HEK293 (cell line): Measurements from ENCODE around the gene HOXA6.

ENCODE experiments used
- BCL11A ChIP-seq: fragments of 450-650 bp; formaldehyde crosslinking; IDR thresholded peaks from 2 replicates; pipeline ENCODE4 v1.5.1; 2016; ENCODE audit warnings: low read depth, missing biosample characterization, missing genetic modification characterization
- FEZF1 ChIP-seq: fragments of 450-650 bp; formaldehyde crosslinking; IDR thresholded peaks from 2 replicates; pipeline ENCODE4 v1.5.1; 2016; ENCODE audit warnings: missing biosample characterization, missing genetic modification characterization
- IKZF3 ChIP-seq: fragments of 450-650 bp; IDR thresholded peaks from 2 replicates; pipeline ENCODE4 v1.5.0; 2018; ENCODE audit warnings: missing biosample characterization, mild to moderate bottlenecking, missing genetic modification characterization, moderate library complexity
- KLF1 ChIP-seq: fragments of 450-650 bp; formaldehyde crosslinking; IDR thresholded peaks from 2 replicates; pipeline ENCODE4 v1.5.1; 2016; ENCODE audit warnings: missing biosample characterization, missing genetic modification characterization
- KLF16 ChIP-seq: fragments of 450-650 bp; formaldehyde crosslinking; IDR thresholded peaks from 2 replicates; pipeline ENCODE4 v1.5.1; 2017; ENCODE audit warnings: missing biosample characterization, missing genetic modification characterization
- KLF7 ChIP-seq: fragments of 450-650 bp; formaldehyde crosslinking; IDR thresholded peaks from 2 replicates; pipeline ENCODE4 v1.5.1; 2016; ENCODE audit warnings: missing biosample characterization, missing genetic modification characterization, borderline replicate concordance
- SALL2 ChIP-seq: fragments of 450-650 bp; formaldehyde crosslinking; IDR thresholded peaks from 2 replicates; pipeline ENCODE4 v1.5.0; 2017; ENCODE audit warnings: missing biosample characterization, mild to moderate bottlenecking, missing genetic modification characterization, borderline replicate concordance
- SCRT1 ChIP-seq: fragments of 450-650 bp; formaldehyde crosslinking; IDR thresholded peaks from 2 replicates; pipeline ENCODE4 v1.5.1; 2016; ENCODE audit warnings: missing biosample characterization, missing genetic modification characterization, borderline replicate concordance
- SCRT2 ChIP-seq: fragments of 450-650 bp; formaldehyde crosslinking; IDR thresholded peaks from 2 replicates; pipeline ENCODE4 v1.5.1; 2016; ENCODE audit warnings: missing biosample characterization, missing genetic modification characterization
- ZEB2 ChIP-seq: fragments of 450-650 bp; formaldehyde crosslinking; IDR thresholded peaks from 2 replicates; pipeline ENCODE4 v1.5.1; 2016; ENCODE audit warnings: missing biosample characterization, missing genetic modification characterization
- ZFHX2 ChIP-seq: fragments of 450-650 bp; formaldehyde crosslinking; conservative IDR thresholded peaks from 2 replicates; pipeline ENCODE4 v1.5.1; 2016; ENCODE audit warnings: missing biosample characterization, missing genetic modification characterization
- ZNF121 ChIP-seq: fragments of 450-650 bp; formaldehyde crosslinking; IDR thresholded peaks from 2 replicates; pipeline ENCODE4 v1.5.1; 2016; ENCODE audit warnings: missing biosample characterization, missing genetic modification characterization
- ZNF23 ChIP-seq: fragments of 450-650 bp; formaldehyde crosslinking; IDR thresholded peaks from 2 replicates; pipeline ENCODE4 v1.5.1; 2016; ENCODE audit warnings: missing biosample characterization, missing genetic modification characterization, borderline replicate concordance
- ZNF311 ChIP-seq: fragments of 450-650 bp; formaldehyde crosslinking; IDR thresholded peaks from 2 replicates; pipeline ENCODE4 v1.5.1; 2017; ENCODE audit warnings: missing biosample characterization, missing genetic modification characterization, borderline replicate concordance
- ZNF423 ChIP-seq: fragments of 450-650 bp; formaldehyde crosslinking; IDR thresholded peaks from 2 replicates; pipeline ENCODE4 v1.5.1; 2016; ENCODE audit warnings: missing biosample characterization, missing genetic modification characterization
- ZNF560 ChIP-seq: fragments of 450-650 bp; formaldehyde crosslinking; IDR thresholded peaks from 2 replicates; pipeline ENCODE4 v1.5.1; 2017; ENCODE audit warnings: missing biosample characterization, missing genetic modification characterization, borderline replicate concordance
- ZNF561 ChIP-seq: fragments of 450-650 bp; IDR thresholded peaks from 2 replicates; pipeline ENCODE4 v1.5.1; 2018; ENCODE audit warnings: missing biosample characterization, missing genetic modification characterization, borderline replicate concordance
- ZNF660 ChIP-seq: fragments of 450-650 bp; IDR thresholded peaks from 2 replicates; pipeline ENCODE4 v1.5.1; 2018; ENCODE audit warnings: missing biosample characterization, mild to moderate bottlenecking, missing genetic modification characterization
- ZNF76 ChIP-seq: fragments of 450-650 bp; formaldehyde crosslinking; IDR thresholded peaks from 2 replicates; pipeline ENCODE4; 2016; ENCODE audit warnings: low read depth, missing biosample characterization, missing genetic modification characterization, borderline replicate concordance
- ZNF777 ChIP-seq: fragments of 450-650 bp; formaldehyde crosslinking; IDR thresholded peaks from 2 replicates; pipeline ENCODE4 v1.5.1; 2017; ENCODE audit warnings: missing biosample characterization, missing genetic modification characterization, borderline replicate concordance
- ZSCAN30 ChIP-seq: fragments of 450-650 bp; IDR thresholded peaks from 2 replicates; pipeline ENCODE4 v1.5.1; 2018; ENCODE audit warnings: missing biosample characterization, mild to moderate bottlenecking, missing genetic modification characterization, moderate library complexity
- TF ChIP-seq, protein P1 (sequence below): fragments of 450-650 bp; formaldehyde crosslinking; IDR thresholded peaks from 2 replicates; pipeline ENCODE4 v1.5.1; 2017; ENCODE audit warnings: missing biosample characterization, missing genetic modification characterization
- TF ChIP-seq, protein P2 (sequence below): fragments of 450-650 bp; formaldehyde crosslinking; IDR thresholded peaks from 2 replicates; pipeline ENCODE4 v1.5.1; 2016; ENCODE audit warnings: missing biosample characterization, missing genetic modification characterization
- TF ChIP-seq, protein P3 (sequence below): fragments of 450-650 bp; formaldehyde crosslinking; conservative IDR thresholded peaks from 2 replicates; pipeline ENCODE4 v1.5.1; 2016; ENCODE audit warnings: low read depth, missing biosample characterization, missing genetic modification characterization
- TF ChIP-seq, protein P4 (sequence below): fragments of 450-650 bp; formaldehyde crosslinking; IDR thresholded peaks from 2 replicates; pipeline ENCODE4 v1.5.1; 2017; ENCODE audit warnings: missing biosample characterization, missing genetic modification characterization
- TF ChIP-seq, protein P5 (sequence below): fragments of 450-650 bp; formaldehyde crosslinking; IDR thresholded peaks from 2 replicates; pipeline ENCODE4 v1.5.0; 2017; ENCODE audit warnings: missing biosample characterization, missing genetic modification characterization, borderline replicate concordance
- TF ChIP-seq, protein P6 (sequence below): fragments of 450-650 bp; formaldehyde crosslinking; IDR thresholded peaks from 2 replicates; pipeline ENCODE4 v1.5.1; 2017; ENCODE audit warnings: missing biosample characterization, missing genetic modification characterization

The HOXA6 gene

DNA sequence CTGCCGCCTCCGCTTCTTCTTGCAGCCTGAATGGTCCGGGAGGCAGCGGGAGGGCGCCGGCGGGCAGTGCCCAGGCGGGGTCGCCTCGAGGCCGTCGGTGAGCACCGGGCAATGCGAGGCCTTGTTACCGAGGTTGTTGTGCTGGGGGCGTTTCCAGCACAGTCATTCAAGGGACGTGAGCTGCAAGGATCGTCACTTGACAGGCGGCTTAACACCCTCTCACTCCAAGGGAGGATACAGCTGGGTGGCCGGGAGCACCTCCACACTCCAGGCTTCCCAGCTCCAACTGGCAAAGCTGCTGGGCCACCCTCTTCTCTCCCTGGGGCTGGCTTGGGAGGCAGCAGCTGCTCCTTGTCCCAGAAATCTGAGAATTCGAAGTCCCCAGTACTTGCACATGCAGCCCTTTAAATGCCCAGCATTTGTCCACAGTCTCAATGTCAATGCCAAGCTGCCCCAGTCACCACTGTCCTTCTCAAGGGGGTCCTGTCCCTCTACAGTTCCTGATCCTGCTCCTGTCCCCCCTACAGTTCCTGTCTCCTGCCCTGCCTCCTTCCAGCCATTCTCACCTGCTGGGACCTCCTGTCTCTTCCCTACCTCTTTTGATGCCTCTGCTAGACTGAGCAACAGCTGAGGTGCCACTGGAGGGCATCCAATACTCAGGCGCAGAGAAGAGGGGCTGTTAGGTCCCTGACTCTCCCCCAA, 41.9 kb upstream of the HOXA6 start (continued):
- TF ChIP-seq, protein P1, sequence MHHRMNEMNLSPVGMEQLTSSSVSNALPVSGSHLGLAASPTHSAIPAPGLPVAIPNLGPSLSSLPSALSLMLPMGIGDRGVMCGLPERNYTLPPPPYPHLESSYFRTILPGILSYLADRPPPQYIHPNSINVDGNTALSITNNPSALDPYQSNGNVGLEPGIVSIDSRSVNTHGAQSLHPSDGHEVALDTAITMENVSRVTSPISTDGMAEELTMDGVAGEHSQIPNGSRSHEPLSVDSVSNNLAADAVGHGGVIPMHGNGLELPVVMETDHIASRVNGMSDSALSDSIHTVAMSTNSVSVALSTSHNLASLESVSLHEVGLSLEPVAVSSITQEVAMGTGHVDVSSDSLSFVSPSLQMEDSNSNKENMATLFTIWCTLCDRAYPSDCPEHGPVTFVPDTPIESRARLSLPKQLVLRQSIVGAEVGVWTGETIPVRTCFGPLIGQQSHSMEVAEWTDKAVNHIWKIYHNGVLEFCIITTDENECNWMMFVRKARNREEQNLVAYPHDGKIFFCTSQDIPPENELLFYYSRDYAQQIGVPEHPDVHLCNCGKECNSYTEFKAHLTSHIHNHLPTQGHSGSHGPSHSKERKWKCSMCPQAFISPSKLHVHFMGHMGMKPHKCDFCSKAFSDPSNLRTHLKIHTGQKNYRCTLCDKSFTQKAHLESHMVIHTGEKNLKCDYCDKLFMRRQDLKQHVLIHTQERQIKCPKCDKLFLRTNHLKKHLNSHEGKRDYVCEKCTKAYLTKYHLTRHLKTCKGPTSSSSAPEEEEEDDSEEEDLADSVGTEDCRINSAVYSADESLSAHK: no peak
- TF ChIP-seq, protein P2, sequence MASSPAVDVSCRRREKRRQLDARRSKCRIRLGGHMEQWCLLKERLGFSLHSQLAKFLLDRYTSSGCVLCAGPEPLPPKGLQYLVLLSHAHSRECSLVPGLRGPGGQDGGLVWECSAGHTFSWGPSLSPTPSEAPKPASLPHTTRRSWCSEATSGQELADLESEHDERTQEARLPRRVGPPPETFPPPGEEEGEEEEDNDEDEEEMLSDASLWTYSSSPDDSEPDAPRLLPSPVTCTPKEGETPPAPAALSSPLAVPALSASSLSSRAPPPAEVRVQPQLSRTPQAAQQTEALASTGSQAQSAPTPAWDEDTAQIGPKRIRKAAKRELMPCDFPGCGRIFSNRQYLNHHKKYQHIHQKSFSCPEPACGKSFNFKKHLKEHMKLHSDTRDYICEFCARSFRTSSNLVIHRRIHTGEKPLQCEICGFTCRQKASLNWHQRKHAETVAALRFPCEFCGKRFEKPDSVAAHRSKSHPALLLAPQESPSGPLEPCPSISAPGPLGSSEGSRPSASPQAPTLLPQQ (tag by site-specific recombination): no peak
- TF ChIP-seq ZNF121 (tag by site-specific recombination) (no peak), KLF16 (tag by site-specific recombination) (no peak), BCL11A (tag by site-specific recombination) (no peak), ZNF76 (no peak), ZNF423 (tag by site-specific recombination) (peak; percentile 56; the same call in 1 of the 2 replicates), IKZF3 (peak; percentile 55), KLF7 (no peak), ZNF777 (no peak), SCRT2 (tag by site-specific recombination) (peak; percentile 45; the same call in 1 of the 2 replicates), FEZF1 (tag by site-specific recombination) (peak; percentile 12; the same call in 1 of the 2 replicates), KLF1 (tag by site-specific recombination) (no peak), ZSCAN30 (tag by site-specific recombination) (0 out of 2 replicates have a peak, but pooled peaks have one; percentile 17), ZNF23 (tag by site-specific recombination) (no peak), ZNF561 (tag by site-specific recombination) (no peak), ZNF311 (no peak), SCRT1 (tag by site-specific recombination) (no peak), ZEB2 (no peak), ZNF560 (tag by site-specific recombination) (no peak), SALL2 (tag by site-specific recombination) (no peak), ZFHX2 (tag by site-specific recombination) (no peak; the same call in 1 of the 2 replicates), ZNF660 (tag by site-specific recombination) (no peak)
- TF ChIP-seq, protein P3, sequence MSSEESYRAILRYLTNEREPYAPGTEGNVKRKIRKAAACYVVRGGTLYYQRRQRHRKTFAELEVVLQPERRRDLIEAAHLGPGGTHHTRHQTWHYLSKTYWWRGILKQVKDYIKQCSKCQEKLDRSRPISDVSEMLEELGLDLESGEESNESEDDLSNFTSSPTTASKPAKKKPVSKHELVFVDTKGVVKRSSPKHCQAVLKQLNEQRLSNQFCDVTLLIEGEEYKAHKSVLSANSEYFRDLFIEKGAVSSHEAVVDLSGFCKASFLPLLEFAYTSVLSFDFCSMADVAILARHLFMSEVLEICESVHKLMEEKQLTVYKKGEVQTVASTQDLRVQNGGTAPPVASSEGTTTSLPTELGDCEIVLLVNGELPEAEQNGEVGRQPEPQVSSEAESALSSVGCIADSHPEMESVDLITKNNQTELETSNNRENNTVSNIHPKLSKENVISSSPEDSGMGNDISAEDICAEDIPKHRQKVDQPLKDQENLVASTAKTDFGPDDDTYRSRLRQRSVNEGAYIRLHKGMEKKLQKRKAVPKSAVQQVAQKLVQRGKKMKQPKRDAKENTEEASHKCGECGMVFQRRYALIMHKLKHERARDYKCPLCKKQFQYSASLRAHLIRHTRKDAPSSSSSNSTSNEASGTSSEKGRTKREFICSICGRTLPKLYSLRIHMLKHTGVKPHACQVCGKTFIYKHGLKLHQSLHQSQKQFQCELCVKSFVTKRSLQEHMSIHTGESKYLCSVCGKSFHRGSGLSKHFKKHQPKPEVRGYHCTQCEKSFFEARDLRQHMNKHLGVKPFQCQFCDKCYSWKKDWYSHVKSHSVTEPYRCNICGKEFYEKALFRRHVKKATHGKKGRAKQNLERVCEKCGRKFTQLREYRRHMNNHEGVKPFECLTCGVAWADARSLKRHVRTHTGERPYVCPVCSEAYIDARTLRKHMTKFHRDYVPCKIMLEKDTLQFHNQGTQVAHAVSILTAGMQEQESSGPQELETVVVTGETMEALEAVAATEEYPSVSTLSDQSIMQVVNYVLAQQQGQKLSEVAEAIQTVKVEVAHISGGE (tag by site-specific recombination): no peak
- TF ChIP-seq, protein P4, sequence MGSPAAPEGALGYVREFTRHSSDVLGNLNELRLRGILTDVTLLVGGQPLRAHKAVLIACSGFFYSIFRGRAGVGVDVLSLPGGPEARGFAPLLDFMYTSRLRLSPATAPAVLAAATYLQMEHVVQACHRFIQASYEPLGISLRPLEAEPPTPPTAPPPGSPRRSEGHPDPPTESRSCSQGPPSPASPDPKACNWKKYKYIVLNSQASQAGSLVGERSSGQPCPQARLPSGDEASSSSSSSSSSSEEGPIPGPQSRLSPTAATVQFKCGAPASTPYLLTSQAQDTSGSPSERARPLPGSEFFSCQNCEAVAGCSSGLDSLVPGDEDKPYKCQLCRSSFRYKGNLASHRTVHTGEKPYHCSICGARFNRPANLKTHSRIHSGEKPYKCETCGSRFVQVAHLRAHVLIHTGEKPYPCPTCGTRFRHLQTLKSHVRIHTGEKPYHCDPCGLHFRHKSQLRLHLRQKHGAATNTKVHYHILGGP (tag by site-specific recombination): no peak
- TF ChIP-seq, protein P5, sequence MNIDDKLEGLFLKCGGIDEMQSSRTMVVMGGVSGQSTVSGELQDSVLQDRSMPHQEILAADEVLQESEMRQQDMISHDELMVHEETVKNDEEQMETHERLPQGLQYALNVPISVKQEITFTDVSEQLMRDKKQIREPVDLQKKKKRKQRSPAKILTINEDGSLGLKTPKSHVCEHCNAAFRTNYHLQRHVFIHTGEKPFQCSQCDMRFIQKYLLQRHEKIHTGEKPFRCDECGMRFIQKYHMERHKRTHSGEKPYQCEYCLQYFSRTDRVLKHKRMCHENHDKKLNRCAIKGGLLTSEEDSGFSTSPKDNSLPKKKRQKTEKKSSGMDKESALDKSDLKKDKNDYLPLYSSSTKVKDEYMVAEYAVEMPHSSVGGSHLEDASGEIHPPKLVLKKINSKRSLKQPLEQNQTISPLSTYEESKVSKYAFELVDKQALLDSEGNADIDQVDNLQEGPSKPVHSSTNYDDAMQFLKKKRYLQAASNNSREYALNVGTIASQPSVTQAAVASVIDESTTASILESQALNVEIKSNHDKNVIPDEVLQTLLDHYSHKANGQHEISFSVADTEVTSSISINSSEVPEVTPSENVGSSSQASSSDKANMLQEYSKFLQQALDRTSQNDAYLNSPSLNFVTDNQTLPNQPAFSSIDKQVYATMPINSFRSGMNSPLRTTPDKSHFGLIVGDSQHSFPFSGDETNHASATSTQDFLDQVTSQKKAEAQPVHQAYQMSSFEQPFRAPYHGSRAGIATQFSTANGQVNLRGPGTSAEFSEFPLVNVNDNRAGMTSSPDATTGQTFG: no peak
- TF ChIP-seq, protein P6, sequence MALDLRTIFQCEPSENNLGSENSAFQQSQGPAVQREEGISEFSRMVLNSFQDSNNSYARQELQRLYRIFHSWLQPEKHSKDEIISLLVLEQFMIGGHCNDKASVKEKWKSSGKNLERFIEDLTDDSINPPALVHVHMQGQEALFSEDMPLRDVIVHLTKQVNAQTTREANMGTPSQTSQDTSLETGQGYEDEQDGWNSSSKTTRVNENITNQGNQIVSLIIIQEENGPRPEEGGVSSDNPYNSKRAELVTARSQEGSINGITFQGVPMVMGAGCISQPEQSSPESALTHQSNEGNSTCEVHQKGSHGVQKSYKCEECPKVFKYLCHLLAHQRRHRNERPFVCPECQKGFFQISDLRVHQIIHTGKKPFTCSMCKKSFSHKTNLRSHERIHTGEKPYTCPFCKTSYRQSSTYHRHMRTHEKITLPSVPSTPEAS: no peak
